ENCODE measurements around the gene SULF2. TPM values are rescaled to one million over a fixed set of nuclear protein-coding genes. Genes with fewer than 3 reads are reported as not detected.

SULF2 gene
- total RNA-seq, 1 donor from 2014 or later = 40.4 TPM

DNA sequence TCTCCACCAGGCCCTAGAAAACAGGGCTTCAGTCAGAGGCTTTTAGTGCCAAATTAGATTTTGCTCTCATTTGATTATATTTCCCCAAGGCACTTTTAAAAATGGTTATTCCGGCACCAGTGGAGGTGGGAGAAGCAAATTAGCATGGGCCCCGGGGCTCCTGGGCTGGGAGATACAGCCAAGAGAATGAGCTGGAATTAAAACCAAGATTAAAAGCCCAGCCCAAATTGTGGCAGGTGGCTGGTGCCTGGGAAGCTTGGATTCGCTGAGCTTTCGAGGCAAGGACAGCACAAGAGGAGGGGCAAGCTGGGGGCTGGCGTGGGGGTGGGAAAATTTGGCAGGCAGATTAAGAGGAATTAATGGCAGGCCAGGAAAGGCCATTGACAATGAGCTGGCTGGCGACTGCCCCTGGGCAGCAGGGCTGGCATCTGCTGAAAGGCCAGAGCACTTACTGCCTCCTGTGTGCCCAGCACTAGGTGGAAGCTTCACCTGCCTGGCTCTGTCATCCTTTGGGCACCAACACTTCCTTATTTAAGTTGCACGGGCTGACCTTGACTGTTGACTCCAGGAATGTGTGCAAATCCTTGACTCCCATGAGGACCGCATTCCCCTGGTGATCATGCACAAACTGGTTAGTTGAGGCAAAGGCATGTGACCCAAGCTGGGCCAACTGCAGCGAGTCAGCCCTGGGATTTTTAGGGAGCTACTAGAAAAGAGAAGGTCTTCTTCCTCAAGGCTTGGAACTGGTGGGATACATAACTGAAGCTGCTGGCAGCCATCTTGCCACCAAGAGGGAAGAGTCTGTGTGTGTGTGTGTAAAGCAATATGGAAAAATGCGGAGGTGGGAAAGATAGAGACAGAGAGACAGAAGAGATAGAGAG is 76.1 kb downstream of the SULF2 start:
- TF ChIP-seq, protein P1, sequence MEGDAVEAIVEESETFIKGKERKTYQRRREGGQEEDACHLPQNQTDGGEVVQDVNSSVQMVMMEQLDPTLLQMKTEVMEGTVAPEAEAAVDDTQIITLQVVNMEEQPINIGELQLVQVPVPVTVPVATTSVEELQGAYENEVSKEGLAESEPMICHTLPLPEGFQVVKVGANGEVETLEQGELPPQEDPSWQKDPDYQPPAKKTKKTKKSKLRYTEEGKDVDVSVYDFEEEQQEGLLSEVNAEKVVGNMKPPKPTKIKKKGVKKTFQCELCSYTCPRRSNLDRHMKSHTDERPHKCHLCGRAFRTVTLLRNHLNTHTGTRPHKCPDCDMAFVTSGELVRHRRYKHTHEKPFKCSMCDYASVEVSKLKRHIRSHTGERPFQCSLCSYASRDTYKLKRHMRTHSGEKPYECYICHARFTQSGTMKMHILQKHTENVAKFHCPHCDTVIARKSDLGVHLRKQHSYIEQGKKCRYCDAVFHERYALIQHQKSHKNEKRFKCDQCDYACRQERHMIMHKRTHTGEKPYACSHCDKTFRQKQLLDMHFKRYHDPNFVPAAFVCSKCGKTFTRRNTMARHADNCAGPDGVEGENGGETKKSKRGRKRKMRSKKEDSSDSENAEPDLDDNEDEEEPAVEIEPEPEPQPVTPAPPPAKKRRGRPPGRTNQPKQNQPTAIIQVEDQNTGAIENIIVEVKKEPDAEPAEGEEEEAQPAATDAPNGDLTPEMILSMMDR (IDR thresholded peaks at IDR 0.05) = no peak

DNA sequence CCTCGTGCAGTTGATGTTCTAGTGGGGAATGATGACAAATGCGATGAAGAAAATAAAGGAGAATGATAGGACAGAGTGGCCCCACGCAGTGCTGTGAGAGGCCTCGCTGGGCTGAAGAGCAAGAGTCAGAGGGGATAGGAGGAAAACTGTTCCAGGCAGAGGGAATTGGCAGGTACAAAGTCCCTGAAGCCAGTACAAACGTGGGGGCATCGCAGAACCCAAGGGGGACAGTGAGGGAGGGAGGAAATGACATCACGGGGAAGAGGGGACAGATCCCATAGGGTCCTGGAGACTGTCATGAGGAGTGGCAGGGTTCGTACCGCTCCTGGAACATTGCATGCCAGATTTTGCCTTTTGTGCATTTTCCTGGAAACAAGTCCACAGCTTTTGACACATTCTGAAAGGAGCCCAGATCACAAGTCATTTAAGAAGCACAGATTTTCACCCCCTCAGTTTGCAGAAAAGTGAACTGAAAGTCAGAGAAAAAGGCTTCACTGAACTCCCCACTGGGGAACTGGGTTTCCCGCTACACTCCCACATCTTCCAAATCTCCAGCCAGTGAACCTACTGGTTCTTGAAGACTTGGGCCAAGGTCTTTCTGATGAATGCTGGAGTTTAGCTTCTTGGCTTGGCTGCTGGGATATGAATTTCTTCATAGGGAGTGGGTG is 77.0 kb downstream of the SULF2 start:
- TF ChIP-seq, protein P1 (IDR thresholded peaks at IDR 0.05) = no peak
- peaks cover 6% of the 10 kb centered on the region for H3K4me1 Mint-ChIP-seq (ENCODE audit: unreplicated experiment)
- H3K9me3 Mint-ChIP-seq (ENCODE audit: unreplicated experiment) = no peaks in the 10 kb centered on the region
- H3K4me3 Mint-ChIP-seq (ENCODE audit: unreplicated experiment) = no peak overlapping the region
- peaks cover 2% of the 10 kb centered on the region for H3K36me3 Mint-ChIP-seq (ENCODE audit: unreplicated experiment)
- H3K27me3 Mint-ChIP-seq (ENCODE audit: unreplicated experiment) = peaks cover 19% of the 10 kb centered on the region
- no peak for DNase-seq (ENCODE audit: extremely low spot score, unreplicated experiment)
- H3K27ac Mint-ChIP-seq (ENCODE audit: unreplicated experiment) = no peak overlapping the region

More for the DNA sequence above, 76.1 kb downstream of the SULF2 start:
- H3K4me3 Mint-ChIP-seq (ENCODE audit: unreplicated experiment) = no peak overlapping the region
- peaks cover 6% of the 10 kb centered on the region for H3K4me1 Mint-ChIP-seq (ENCODE audit: unreplicated experiment)
- H3K9me3 Mint-ChIP-seq (ENCODE audit: unreplicated experiment) = no peaks in the 10 kb centered on the region
- no peak for DNase-seq (ENCODE audit: extremely low spot score, unreplicated experiment)
- no peak overlapping the region for H3K27ac Mint-ChIP-seq (ENCODE audit: unreplicated experiment)
- peaks cover 2% of the 10 kb centered on the region for H3K36me3 Mint-ChIP-seq (ENCODE audit: unreplicated experiment)
- H3K27me3 Mint-ChIP-seq (ENCODE audit: unreplicated experiment) = peaks cover 21% of the 10 kb centered on the region

DNA sequence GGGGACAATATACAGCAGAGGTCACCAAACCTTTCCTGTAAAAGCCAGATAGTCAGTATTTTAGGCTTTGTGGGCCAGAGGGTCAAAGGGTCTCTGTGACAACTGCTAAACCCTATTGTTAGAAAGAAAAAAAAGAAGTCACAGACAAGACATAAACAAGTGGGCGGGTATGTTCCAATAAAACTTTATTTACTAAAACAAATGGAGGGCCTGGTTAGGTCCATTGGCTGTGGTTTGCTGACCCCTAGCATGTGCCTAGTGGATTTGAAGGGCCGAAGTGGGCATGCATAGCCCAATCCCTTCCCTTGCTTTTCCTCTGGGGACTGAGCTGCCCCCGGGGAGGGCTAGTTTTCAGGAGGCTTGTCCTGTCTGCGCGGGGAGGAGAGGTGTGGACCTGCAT is 78.9 kb downstream of the SULF2 start:
- H3K27me3 Mint-ChIP-seq (ENCODE audit: unreplicated experiment) = peaks cover 19% of the 10 kb centered on the region
- H3K4me1 Mint-ChIP-seq (ENCODE audit: unreplicated experiment) = peaks cover 6% of the 10 kb centered on the region
- no peaks in the 10 kb centered on the region for H3K9me3 Mint-ChIP-seq (ENCODE audit: unreplicated experiment)
- H3K27ac Mint-ChIP-seq (ENCODE audit: unreplicated experiment) = no peak overlapping the region
- DNase-seq (ENCODE audit: extremely low spot score, unreplicated experiment) = no peak
- H3K36me3 Mint-ChIP-seq (ENCODE audit: unreplicated experiment) = peaks cover 2% of the 10 kb centered on the region
- TF ChIP-seq, protein P1 (IDR thresholded peaks at IDR 0.05) = no peak
- H3K4me3 Mint-ChIP-seq (ENCODE audit: unreplicated experiment) = no peak overlapping the region

DNA sequence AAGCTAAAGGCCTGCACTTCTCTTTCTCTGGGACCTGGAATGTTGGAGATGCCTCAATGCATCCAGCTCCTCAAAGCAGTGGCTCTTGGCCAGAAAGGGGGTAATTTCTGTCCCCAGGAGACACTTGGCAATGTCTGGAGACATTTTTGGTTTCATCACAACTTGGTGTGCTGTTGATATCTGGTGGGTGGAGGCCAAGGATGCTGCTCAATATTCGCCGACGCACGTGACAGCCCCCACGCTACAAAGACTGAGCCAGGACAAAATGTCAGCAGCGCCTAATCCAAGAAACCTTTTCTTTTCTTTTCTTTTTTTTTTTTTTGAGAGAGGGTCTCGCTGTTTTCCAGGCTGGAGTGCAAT is 79.8 kb downstream of the SULF2 start:
- peaks cover 2% of the 10 kb centered on the region for H3K36me3 Mint-ChIP-seq (ENCODE audit: unreplicated experiment)
- TF ChIP-seq, protein P1 (IDR thresholded peaks at IDR 0.05) = no peak
- peaks cover 19% of the 10 kb centered on the region for H3K27me3 Mint-ChIP-seq (ENCODE audit: unreplicated experiment)
- H3K9me3 Mint-ChIP-seq (ENCODE audit: unreplicated experiment) = no peaks in the 10 kb centered on the region
- no peak overlapping the region for H3K4me3 Mint-ChIP-seq (ENCODE audit: unreplicated experiment)
- DNase-seq (ENCODE audit: extremely low spot score, unreplicated experiment) = no peak
- peaks cover 6% of the 10 kb centered on the region for H3K4me1 Mint-ChIP-seq (ENCODE audit: unreplicated experiment)
- no peak overlapping the region for H3K27ac Mint-ChIP-seq (ENCODE audit: unreplicated experiment)

All from osteocyte (in vitro differentiated cells).